ENCODE results near the gene NKX2-3. TPM values are rescaled to one million over a fixed set of nuclear protein-coding genes. Genes with fewer than 3 reads are reported as not detected.

The NKX2-3 gene
- total RNA-seq, 1 donor from 2014 or later = not detected

GRCh38 chr10:99536338-99537085, 3.8 kb downstream of the NKX2-3 start:
- peak; percentile 13 for ATAC-seq
- intact Hi-C loops (cut with micrococcal nuclease) = no loop called here
- DNase-seq = no peak

GRCh38 chr10:99537086-99537988, 4.6 kb downstream of the NKX2-3 start:
- no peak for DNase-seq
- no peak for ATAC-seq
- intact Hi-C loops (cut with micrococcal nuclease) = no loop called here

GRCh38 chr10:99537989-99538917, 5.5 kb downstream of the NKX2-3 start:
- DNase-seq (no peak), ATAC-seq (no peak)
- intact Hi-C loops (cut with micrococcal nuclease) = no loop called here

GRCh38 chr10:99539120-99539519, 6.4 kb downstream of the NKX2-3 start:
- no peak for DNase-seq
- no peak for ATAC-seq
- intact Hi-C loops (cut with micrococcal nuclease) = no loop called here

GRCh38 chr10:99539820-99540219, 7.1 kb downstream of the NKX2-3 start:
- ATAC-seq = no peak
- intact Hi-C loops (cut with micrococcal nuclease) = no loop called here
- no peak for DNase-seq

- no peak for ATAC-seq
Observed at GRCh38 chr10:99540306-99540656, 7.5 kb downstream of the NKX2-3 start.

GRCh38 chr10:99540657-99541531, 8.2 kb downstream of the NKX2-3 start:
- no peak for DNase-seq
- intact Hi-C loops (cut with micrococcal nuclease) = no loop called here
- peak; percentile 17 for ATAC-seq

More at GRCh38 chr10:99540306-99540656, 7.5 kb downstream of the NKX2-3 start:
- no peak for DNase-seq
- intact Hi-C loops (cut with micrococcal nuclease) = no loop called here

- DNase-seq = no peak
- no peak for ATAC-seq
- intact Hi-C loops (cut with micrococcal nuclease) = no loop called here
Observed at GRCh38 chr10:99544322-99544721, 11.6 kb downstream of the NKX2-3 start.

GRCh38 chr10:99548041-99548530, 15.3 kb downstream of the NKX2-3 start:
- intact Hi-C loops (cut with micrococcal nuclease) = no loop called here

GRCh38 chr10:99551158-99551557, 18.4 kb downstream of the NKX2-3 start:
- ATAC-seq = no peak
- intact Hi-C loops (cut with micrococcal nuclease) = no loop called here
- DNase-seq = no peak

More at GRCh38 chr10:99548041-99548530, 15.3 kb downstream of the NKX2-3 start:
- ATAC-seq (no peak), DNase-seq (no peak)

GRCh38 chr10:99551616-99552015, 18.9 kb downstream of the NKX2-3 start:
- DNase-seq = no peak
- no peak for ATAC-seq
- intact Hi-C loops (cut with micrococcal nuclease) = no loop called here

GRCh38 chr10:99555371-99555770, 22.6 kb downstream of the NKX2-3 start:
- intact Hi-C loops (cut with micrococcal nuclease) = no loop called here
- ATAC-seq (no peak), DNase-seq (no peak)

GRCh38 chr10:99555825-99556523, 23.2 kb downstream of the NKX2-3 start:
- ATAC-seq = no peak
- intact Hi-C loops (cut with micrococcal nuclease) = no loop called here
- no peak for DNase-seq

- no peak for ATAC-seq
- intact Hi-C loops (cut with micrococcal nuclease) = no loop called here
- DNase-seq = no peak
Observed at GRCh38 chr10:99557044-99557443, 24.3 kb downstream of the NKX2-3 start.

GRCh38 chr10:99558708-99559107, 26.0 kb downstream of the NKX2-3 start:
- ATAC-seq = no peak
- intact Hi-C loops (cut with micrococcal nuclease) = no loop called here
- DNase-seq = no peak

- peak; percentile 32 for ATAC-seq
- intact Hi-C loops (cut with micrococcal nuclease) = no loop called here
- DNase-seq = no peak
Observed at GRCh38 chr10:99560277-99561126, 27.8 kb downstream of the NKX2-3 start.

GRCh38 chr10:99562631-99563030, 29.9 kb downstream of the NKX2-3 start:
- intact Hi-C loops (cut with micrococcal nuclease) = no loop called here
- ATAC-seq (no peak), DNase-seq (no peak)
